OCI-M2 (cell line): ENCODE results near the gene ICAM4.

Experiments used
- DNase-seq: peaks from one replicate; lab custom pipeline; 2025; ENCODE audit not compliant: unreplicated experiment; lab: John Stamatoyannopoulos, UW

Gene ICAM4

DNA sequence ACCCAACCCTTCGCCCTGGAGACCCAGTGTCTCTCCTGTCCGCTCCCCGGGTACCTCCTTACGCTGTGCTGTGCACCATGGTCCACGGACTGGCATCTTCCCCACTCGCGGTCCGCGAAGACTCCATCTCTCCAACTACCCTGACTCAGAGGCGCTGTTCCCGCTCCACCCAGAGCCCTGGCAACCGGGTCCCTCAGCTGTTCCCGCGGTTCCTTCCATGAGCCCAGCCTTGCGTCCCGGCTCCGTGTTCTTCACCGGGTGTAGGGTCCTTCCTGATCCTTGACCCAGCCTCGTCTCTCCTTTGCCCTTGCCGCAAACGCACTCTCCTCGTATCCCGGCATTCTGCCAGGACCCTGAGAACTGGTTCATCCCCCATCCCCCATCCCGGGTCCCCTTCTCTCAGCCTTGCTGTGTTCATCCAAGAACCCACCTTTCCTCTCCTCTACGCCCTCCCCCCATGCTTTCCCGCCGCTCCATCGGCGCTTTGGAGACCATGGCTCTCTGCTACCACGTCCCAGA is 3.7 kb downstream of the ICAM4 start:
- no peak for DNase-seq

DNA sequence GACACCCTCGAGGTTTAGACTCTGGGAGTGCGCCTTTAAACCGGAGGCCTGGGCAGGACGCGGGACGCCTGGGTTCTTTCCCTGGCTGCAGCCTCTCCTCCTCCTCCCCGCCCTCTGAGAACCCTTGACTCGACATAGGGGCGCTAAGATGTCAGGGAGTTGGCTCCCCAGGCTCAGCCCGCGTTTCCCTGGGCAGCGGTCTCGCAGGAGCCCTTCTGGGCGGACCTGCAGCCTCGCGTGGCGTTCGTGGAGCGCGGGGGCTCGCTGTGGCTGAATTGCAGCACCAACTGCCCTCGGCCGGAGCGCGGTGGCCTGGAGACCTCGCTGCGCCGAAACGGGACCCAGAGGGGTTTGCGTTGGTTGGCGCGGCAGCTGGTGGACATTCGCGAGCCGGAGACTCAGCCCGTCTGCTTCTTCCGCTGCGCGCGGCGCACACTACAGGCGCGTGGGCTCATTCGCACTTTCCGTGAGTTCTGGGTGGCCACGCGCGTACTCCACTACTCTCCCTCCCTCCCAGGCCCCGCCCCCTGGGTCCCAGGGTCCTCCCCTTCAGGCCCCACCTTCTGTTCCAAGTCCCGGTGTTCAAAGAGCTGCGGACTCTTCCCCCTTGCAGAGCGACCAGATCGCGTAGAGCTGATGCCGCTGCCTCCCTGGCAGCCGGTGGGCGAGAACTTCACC is 4.3 kb downstream of the ICAM4 start:
- peak; percentile 97 for DNase-seq

DNA sequence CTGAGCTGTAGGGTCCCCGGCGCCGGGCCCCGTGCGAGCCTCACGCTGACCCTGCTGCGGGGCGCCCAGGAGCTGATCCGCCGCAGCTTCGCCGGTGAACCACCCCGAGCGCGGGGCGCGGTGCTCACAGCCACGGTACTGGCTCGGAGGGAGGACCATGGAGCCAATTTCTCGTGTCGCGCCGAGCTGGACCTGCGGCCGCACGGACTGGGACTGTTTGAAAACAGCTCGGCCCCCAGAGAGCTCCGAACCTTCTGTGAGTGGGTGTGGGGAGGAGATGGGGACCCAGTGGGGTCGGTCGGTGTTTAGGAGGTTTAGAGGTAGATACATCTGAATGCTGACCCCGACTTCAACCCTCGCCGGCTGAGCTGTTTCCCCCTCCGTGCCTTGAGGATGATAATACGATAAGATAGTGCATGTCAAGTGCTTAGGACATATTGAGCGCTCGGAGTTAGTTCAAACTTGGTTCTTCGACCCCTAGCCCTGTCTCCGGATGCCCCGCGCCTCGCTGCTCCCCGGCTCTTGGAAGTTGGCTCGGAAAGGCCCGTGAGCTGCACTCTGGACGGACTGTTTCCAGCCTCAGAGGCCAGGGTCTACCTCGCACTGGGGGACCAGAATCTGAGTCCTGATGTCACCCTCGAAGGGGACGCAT is 4.9 kb downstream of the ICAM4 start:
- DNase-seq = no peak

DNA sequence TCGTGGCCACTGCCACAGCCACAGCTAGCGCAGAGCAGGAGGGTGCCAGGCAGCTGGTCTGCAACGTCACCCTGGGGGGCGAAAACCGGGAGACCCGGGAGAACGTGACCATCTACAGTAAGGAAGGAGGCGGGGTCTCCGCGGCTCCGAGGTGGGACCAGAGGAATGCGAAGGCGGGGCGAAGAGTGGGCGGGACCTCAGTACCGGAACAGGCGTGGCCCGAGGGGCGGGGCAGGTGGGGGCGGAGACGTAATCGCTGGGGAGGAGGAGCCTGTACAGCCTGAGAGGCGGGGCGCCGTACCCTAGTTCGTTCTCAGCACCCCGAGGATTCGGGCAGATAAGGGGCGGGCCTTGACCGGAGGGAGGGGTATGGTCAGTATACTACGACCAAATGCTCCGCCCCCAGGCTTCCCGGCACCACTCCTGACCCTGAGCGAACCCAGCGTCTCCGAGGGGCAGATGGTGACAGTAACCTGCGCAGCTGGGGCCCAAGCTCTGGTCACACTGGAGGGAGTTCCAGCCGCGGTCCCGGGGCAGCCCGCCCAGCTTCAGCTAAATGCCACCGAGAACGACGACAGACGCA is 5.5 kb downstream of the ICAM4 start:
- DNase-seq = no peak

DNA sequence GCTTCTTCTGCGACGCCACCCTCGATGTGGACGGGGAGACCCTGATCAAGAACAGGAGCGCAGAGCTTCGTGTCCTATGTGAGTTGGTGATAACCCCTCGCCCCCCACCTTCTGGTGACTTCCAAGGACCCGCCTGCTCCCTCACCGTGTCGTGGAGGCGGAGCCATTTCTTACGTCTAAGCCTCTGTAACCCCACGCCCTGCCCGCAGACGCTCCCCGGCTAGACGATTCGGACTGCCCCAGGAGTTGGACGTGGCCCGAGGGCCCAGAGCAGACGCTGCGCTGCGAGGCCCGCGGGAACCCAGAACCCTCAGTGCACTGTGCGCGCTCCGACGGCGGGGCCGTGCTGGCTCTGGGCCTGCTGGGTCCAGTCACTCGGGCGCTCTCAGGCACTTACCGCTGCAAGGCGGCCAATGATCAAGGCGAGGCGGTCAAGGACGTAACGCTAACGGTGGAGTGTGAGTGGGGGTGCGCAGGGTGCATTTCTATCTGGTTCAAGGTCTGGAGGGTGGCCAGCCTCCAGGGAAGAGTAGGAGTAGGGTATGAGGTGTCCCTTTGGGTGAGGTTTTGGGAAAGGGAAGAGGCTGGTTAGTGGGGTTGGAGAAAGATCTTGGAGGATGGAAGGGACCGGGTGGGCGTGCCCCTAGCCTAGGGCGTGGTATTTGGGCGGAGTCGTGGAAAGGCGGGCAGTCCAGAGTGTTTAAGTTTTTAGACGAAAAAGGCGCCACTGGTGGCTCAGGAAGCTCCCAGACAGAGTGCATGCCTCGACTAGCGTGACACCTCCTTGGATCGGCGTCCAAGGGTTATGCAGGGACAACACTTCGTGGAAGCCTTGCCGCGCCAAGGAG is 6.3 kb downstream of the ICAM4 start:
- no peak for DNase-seq

DNA sequence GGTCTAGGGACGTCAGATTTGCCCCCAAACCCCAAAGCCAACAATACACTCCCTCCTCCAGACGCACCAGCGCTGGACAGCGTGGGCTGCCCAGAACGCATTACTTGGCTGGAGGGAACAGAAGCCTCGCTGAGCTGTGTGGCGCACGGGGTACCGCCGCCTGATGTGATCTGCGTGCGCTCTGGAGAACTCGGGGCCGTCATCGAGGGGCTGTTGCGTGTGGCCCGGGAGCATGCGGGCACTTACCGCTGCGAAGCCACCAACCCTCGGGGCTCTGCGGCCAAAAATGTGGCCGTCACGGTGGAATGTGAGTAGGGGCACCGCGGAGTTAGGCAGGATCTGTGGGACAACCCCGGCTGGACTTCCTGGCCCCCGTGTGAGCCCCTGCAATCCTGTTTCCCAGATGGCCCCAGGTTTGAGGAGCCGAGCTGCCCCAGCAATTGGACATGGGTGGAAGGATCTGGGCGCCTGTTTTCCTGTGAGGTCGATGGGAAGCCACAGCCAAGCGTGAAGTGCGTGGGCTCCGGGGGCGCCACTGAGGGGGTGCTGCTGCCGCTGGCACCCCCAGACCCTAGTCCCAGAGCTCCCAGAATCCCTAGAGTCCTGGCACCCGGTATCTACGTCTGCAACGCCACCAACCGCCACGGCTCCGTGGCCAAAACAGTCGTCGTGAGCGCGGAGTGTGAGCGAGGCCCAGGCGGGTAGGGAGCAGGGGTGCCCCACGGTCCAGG is 7.0 kb downstream of the ICAM4 start:
- DNase-seq = no peak

DNA sequence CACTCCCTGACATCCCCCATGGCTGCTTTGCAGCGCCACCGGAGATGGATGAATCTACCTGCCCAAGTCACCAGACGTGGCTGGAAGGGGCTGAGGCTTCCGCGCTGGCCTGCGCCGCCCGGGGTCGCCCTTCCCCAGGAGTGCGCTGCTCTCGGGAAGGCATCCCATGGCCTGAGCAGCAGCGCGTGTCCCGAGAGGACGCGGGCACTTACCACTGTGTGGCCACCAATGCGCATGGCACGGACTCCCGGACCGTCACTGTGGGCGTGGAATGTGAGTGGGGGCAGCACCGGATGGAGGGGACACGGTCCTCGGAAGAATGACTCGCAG is 7.6 kb downstream of the ICAM4 start:
- DNase-seq = no peak

DNA sequence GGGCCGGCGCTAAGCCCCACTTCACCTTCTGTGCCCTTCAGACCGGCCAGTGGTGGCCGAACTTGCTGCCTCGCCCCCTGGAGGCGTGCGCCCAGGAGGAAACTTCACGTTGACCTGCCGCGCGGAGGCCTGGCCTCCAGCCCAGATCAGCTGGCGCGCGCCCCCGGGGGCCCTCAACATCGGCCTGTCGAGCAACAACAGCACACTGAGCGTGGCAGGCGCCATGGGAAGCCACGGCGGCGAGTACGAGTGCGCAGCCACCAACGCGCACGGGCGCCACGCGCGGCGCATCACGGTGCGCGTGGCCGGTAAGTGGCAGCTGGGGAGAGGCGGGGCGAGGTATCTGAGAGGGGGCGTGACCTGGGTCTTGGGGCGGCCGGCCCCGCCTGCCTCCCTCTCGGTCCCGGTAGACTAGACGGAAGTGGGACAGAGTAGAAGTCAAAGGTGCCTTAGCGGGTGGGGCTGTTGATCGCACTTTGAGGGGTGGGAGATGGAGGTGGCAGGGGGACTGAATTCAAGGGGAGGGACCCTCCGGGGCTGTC is 8.6 kb downstream of the ICAM4 start:
- no peak for DNase-seq

DNA sequence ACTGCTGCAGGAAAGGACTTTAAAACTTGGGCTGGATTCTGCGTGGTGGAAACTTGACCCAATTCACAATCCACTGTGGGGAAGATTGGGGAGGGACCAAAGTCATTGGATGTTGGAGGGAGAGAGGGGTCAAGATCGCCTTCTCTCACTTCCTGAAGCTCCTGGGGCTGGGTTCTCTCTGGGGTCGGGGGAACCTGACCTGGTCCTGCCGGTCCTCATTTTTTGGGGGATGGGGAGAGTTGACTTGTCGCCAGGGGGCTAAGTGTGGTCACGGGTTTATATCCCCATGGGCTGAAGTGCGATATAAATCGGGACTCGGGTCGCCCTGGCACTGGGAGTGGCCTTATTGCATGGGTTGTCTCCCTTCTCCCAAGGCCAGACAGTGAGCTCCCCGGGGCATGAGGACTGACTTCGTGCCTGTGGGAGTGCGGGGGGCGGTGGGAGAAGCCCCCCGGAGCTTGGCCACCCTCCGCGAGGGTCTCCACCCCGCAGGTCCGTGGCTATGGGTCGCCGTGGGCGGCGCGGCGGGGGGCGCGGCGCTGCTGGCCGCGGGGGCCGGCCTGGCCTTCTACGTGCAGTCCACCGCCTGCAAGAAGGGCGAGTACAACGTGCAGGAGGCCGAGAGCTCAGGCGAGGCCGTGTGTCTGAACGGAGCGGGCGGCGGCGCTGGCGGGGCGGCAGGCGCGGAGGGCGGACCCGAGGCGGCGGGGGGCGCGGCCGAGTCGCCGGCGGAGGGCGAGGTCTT is 9.3 kb downstream of the ICAM4 start:
- DNase-seq = no peak

DNA sequence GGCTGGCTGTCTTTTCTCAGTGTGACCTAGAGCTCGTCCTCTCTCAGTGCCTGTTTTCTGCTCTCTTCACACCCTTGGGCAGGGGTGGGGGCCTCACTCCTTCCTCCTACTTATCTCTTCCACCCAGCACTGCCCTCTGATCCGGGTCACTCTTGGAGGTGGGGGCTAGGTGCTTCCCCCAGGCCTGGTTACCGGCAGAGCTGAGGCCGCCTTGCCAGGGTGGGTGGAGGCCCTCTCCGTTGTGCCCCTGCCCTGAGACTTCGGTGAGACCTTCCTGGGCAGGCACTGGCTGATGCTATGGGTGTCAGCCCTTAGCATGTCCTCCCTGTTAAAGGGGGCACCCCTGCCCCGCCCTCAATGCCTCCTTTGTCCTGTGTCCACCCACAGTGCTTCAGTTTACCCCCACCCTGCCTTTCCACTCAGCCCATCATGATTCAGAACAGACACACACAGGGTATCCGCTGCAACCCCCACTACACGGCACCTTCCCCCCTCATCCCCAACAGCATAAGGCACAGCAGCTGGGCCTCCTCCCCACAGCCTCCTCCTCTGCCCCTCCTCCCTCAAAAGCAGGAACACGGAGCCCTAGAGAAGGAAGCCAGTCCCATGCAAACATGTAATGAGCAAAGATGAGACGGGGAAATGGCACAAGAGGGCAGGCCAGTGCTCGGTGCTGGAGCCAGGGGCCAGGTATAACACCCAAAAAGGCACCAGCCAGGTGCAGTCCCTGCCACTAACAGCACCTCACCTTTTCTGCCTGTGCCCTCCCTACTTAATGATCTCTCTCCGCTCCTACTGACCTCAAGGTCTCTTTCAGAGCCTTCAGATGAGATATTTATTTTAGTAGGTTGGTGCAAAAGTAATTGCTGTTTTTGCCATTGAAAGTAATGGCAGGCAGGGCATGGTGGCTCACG is 13.0 kb downstream of the ICAM4 start:
- DNase-seq = peak; percentile 100

DNA sequence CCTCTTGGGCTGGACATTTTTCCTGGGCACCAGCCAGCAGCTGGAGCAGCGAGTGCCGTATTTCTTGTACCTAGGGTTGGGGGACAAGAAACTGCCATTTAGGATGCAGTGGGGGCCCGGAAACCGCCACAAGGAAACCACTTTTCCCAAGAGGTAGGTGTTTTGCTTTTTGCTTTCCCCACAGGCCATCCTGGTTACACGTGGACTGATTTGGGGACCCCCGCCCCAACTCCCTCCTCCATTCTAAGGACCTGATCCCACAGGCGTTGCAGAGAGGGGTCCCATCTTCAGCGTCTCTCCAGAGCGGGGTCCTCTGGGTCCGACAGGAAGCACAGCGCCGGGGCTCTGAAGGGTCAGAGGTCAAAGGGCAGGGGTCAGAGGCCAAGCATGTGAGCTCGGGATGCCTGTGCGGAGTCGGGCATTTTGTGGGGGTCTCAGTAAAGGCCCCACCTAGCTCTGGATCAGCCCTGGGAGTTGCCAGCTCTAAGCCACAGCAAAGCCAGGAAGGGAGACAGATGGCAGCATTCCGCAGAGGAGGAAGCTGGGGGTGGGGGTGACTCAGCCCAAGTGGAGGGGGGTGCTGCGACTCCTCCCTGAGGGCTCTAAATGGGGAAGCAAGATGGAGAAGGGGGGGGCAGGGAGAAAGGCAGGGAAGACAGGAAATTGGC is 18.5 kb downstream of the ICAM4 start:
- DNase-seq = no peak

DNA sequence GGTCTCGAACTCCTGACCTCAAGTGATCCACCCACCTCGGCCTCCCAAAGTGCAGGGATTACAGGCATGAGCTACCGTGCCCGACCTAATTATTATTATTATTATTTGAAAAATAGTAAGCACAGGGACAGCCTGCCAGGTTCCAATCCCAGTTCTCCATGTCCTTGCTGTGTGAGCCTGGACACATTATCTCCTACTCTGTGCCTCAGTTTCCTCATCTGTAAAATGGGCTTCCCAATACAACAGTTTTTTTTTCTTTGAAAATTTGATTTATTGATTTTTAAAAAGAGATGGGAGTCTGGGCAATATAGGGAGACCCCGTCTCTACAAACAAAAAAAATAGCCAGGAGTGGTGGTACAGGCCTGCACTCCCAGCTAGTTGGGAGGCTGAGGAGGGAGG is 19.6 kb downstream of the ICAM4 start:
- DNase-seq = no peak

DNA sequence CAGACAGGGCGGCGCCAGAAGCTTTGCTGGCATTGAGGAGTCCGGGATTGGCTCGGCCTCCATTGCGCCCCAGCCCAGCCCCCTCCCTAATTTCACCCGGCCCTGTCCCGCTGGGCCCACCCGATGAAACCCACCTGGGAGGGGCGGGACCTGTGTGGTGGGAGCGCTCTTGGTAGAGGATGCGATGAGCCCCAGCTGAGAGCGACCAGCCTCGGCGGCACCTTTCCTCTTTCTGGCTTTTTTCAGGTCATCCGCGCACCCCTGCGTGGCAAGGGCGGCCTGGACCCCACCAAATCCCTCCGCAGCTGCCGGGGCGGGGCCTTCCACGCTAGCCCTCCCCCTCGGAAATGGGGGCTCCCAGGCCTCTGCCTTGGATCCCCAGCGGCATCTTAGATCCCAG is 22.7 kb downstream of the ICAM4 start, which contains the start of gene ZGLP1:
ZGLP1 (minus strand) TSS at position 393 of the 400 bp plus-strand sequence.
- DNase-seq = no peak

DNA sequence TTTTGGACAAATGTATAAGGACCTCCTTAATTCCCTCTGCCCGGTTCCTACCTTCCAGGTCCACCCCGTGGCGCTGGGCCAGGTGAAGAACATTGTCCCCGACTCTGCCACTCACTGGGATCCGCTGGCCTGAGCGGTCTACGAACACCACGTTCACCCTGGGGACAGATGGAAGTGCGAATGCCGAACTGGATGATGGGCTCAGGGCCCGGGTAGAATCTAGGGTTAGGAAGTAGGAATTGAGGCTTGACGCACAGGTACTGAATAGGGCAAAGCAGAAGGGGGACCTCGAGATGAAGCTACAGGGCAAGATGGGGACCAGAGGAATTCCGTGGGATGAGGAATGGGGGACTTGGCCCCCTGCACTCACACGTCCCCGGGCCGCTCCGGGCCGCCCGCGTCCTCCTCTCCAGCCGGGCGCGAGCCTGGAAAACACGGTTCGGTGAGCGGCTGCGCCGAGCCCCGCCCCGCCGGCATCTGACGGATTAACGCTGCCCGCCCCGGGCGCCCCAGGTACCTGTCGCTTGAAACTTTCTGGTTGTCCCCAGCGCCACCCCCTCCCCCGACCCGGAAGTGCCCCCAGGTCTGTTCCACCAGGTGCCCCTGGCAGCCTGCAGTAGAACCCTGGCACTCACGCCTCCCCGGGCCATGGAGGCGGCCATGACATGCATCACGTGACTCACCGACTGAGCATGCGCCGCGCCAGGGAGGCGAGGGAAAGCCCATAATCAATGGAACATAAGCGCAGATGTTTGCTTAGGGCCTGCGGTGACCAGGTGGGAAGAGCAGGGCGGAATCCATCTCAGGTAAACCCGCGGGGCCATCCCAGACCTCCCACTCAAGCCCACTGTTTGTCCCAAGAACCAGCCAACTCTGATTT is 28.8 kb downstream of the ICAM4 start, which contains the start of gene FDX2:
FDX2 (minus strand) TSS at position 681 of the 880 bp plus-strand sequence; CDS start at position 662, 19 bp downstream.
- peak; percentile 99 for DNase-seq

DNA sequence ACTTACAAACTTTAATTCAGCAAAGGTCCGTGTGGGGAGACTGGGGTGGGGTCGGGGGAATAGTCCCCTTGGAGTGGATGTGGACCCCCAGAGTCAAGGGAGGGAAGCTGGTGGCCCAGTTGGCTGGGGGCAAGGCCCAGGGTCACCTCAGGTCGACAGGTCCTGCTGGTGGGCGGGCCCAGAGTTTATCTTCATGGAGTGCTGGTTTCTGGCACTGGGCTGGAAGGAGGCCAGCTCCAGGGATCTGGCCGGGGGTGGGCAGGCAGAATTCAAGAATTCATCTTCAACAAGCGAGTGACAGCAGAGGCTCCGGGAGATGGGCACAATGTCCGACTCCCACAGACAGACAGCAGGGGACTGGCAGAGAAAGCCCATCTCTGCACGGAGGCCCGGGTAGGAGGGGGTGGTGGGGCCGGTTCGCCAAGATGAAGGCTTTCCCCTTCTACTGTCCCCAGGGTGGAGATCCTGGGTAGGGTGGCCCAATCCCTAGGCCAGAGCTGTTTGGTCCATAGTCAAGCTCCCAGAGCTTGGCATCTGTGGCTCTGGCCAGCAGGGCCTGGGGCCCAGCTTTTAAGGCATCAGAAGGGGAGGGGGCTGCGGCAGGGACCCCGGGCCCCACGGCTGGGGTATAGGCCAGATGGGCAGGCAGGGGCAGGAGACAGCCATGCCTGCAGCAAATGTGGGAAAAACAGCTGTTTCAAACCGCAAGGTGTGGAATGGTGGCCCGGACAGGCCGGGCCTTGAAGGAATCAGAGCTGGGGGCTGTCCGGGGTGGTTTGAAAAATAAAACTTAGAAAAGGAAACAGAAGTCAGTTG is 29.7 kb downstream of the ICAM4 start:
- peak; percentile 98 for DNase-seq
